ENCODE data around the gene OR2H1.

Gene OR2H1

GRCh38 chr6:29510202-29510601, 53.2 kb downstream of the OR2H1 start:
- peak; percentile 49 for DNase-seq (ENCODE audit: low spot score)

GRCh38 chr6:29510746-29511300, 53.9 kb downstream of the OR2H1 start:
- peak; percentile 21 for DNase-seq (ENCODE audit: low spot score)
